GM12878 (cell line): ENCODE data around the gene METTL8. TPM values are rescaled to one million over a fixed set of nuclear protein-coding genes. Genes with fewer than 3 reads are reported as not detected.
A peak's percentile ranks its signal among the peaks of the same experiment; 100 is the strongest.

Experiments
- ATAC-seq: fragments of 200-7000 bp; cut with Tn5 transposase; 3 replicates; pipeline ENCODE4 v1.9.1; 2020; ENCODE audit warnings: mild to moderate bottlenecking, moderate library complexity
- BruUV-seq: library from RNA; stranded (reverse); fragments of 400-500 nt; replicated peaks from 2 replicates; lab custom pipeline; 2021; lab: Mats Ljungman, UMichigan
- CTCF ChIA-PET: fragments of 300-600 bp; sonication (Branson Sonifier 250); formaldehyde crosslinking; extraction: SDS; loops from one replicate; lab custom pipeline; 2021; ENCODE audit warnings: inconsistent platforms; lab: Yijun Ruan, JAX
- POLR2A ChIA-PET: fragments of 350-600 bp; formaldehyde crosslinking; extraction: SDS; loops from one replicate; lab custom pipeline; 2021; ENCODE audit warnings: inconsistent platforms; lab: Charles Lee
- RAD21 ChIA-PET: fragments of 300-600 bp; sonication (Branson Sonifier 250); formaldehyde crosslinking; loops from one replicate; lab custom pipeline; 2023; ENCODE audit warnings: antibody characterized with exemption; ENCODE audit not compliant: unreplicated experiment; lab: Charles Lee
- SMC1A ChIA-PET: fragments of 300-600 bp; sonication (Branson Sonifier 250); formaldehyde crosslinking; loops from one replicate; lab custom pipeline; 2023; ENCODE audit not compliant: unreplicated experiment, uncharacterized antibody; lab: Charles Lee
- DNase-seq: peaks from one replicate; pipeline ENCODE4 v3.0.0-alpha.2; 2011; ENCODE audit warnings: low read depth, low spot score
- FAIRE-seq: peaks from 3 replicates; lab custom pipeline; 2011; peaks lifted over from hg19 to GRCh38; lab: Jason Lieb, UNC
- H2AFZ ChIP-seq: 2 replicates; pipeline ENCODE4 v1.6.0; 2011; ENCODE audit warnings: low read depth, low read length, control low read depth; ENCODE audit not compliant: control insufficient read depth
- H3K27ac ChIP-seq: 2 replicates; pipeline ENCODE4 v1.5.1; 2011; ENCODE audit warnings: control low read depth; ENCODE audit not compliant: control insufficient read depth, insufficient read depth
- H3K27me3 ChIP-seq, 2 experiments: replicated peaks in 1 of 2; 2 replicates each; pipeline versions ENCODE4 v1.6.0 to v1.6.1; 2011; ENCODE audit warnings: low read length in 1 of 2; ENCODE audit not compliant: control insufficient read depth in 2 of 2, insufficient read depth in 2 of 2
- H3K36me3 ChIP-seq, 2 experiments: 2 replicates each; pipeline ENCODE4 v1.5.1; 2011; ENCODE audit warnings: low read length in 1 of 2; ENCODE audit not compliant: control insufficient read depth in 2 of 2, insufficient read depth in 2 of 2
- H3K4me1 ChIP-seq: 2 replicates; pipeline ENCODE4 v1.6.1; 2011; ENCODE audit warnings: mild to moderate bottlenecking, low read length, moderate library complexity, mixed read lengths; ENCODE audit not compliant: control insufficient read depth, insufficient read depth
- H3K4me2 ChIP-seq: 2 replicates; pipeline ENCODE4 v1.6.0; 2011; ENCODE audit warnings: control low read depth; ENCODE audit not compliant: control insufficient read depth, insufficient read depth
- H3K4me3 ChIP-seq: fragments of 200-600 bp; sonication (generic); 2 replicates; pipeline ENCODE4 v1.5.1; 2016
- H3K79me2 ChIP-seq: 2 replicates; pipeline ENCODE4 v1.6.0; 2011; ENCODE audit warnings: low read length; ENCODE audit not compliant: control insufficient read depth, insufficient read depth
- H3K9ac ChIP-seq: 2 replicates; pipeline ENCODE4 v1.8.0; 2011; ENCODE audit warnings: low read length, control low read depth, mixed read lengths; ENCODE audit not compliant: control insufficient read depth, insufficient read depth
- H3K9me3 ChIP-seq: replicated peaks from 3 replicates; pipeline ENCODE4 v1.5.1; 2011; ENCODE audit warnings: mild to moderate bottlenecking, low read length; ENCODE audit not compliant: control insufficient read depth, insufficient read depth
- H4K20me1 ChIP-seq: 2 replicates; pipeline ENCODE4 v1.6.0; 2011; ENCODE audit not compliant: control insufficient read depth, insufficient read depth
- ATF2 ChIP-seq: IDR thresholded peaks from 2 replicates; pipeline ENCODE4 v1.6.1; 2012; ENCODE audit warnings: low read length, inconsistent platforms
- E2F8 ChIP-seq: fragments of 450-650 bp; IDR thresholded peaks from 2 replicates; pipeline ENCODE4 v1.6.1; 2018; ENCODE audit warnings: mild to moderate bottlenecking, low read depth, moderate library complexity; ENCODE audit not compliant: partially characterized antibody
- IRF4 ChIP-seq: IDR thresholded peaks from 2 replicates; pipeline ENCODE4 v1.6.1; 2011; ENCODE audit warnings: low read depth, low read length
- JUNB ChIP-seq: IDR thresholded peaks from 2 replicates; pipeline ENCODE4 v1.6.1; 2016; ENCODE audit warnings: antibody characterized with exemption, mild to moderate bottlenecking
- MYB ChIP-seq: fragments of 150-350 bp; IDR thresholded peaks from 2 replicates; pipeline ENCODE4 v1.6.1; 2014; ENCODE audit warnings: mild to moderate bottlenecking, low read depth, low read length, borderline replicate concordance
- NFIC ChIP-seq: IDR thresholded peaks from 2 replicates; pipeline ENCODE4 v1.6.1; 2012; ENCODE audit warnings: low read depth, mild to moderate bottlenecking, inconsistent platforms, low read length, moderate library complexity
- NKRF ChIP-seq: fragments of 450-650 bp; conservative IDR thresholded peaks from 2 replicates; pipeline ENCODE4 v1.6.1; 2017; ENCODE audit warnings: mild to moderate bottlenecking, moderate library complexity
- POLR2AphosphoS5 ChIP-seq: IDR thresholded peaks from 2 replicates; pipeline ENCODE4 v1.6.1; 2011; ENCODE audit warnings: mild to moderate bottlenecking, low read length, inconsistent platforms
- RB1 ChIP-seq: fragments of 450-650 bp; formaldehyde crosslinking; IDR thresholded peaks from 2 replicates; pipeline ENCODE4 v1.6.1; 2017; ENCODE audit warnings: mild to moderate bottlenecking, borderline replicate concordance
- RFX5 ChIP-seq: IDR thresholded peaks from 2 replicates; pipeline ENCODE4 v1.6.1; 2011; ENCODE audit warnings: low read depth, low read length, improper control_type of control experiment
- RUNX3 ChIP-seq: IDR thresholded peaks from 2 replicates; pipeline ENCODE4 v1.6.1; 2012; ENCODE audit warnings: low read length, inconsistent platforms
- SPI1 ChIP-seq: IDR thresholded peaks from 2 replicates; pipeline ENCODE4 v1.6.1; 2011; ENCODE audit warnings: low read depth, mild to moderate bottlenecking, low read length, moderate library complexity, borderline replicate concordance; ENCODE audit not compliant: insufficient read depth
- YBX1 ChIP-seq: fragments of 450-650 bp; IDR thresholded peaks from 2 replicates; pipeline ENCODE4 v1.6.1; 2016; ENCODE audit warnings: antibody characterized with exemption
- ZNF217 ChIP-seq: fragments of 450-650 bp; IDR thresholded peaks from 2 replicates; pipeline ENCODE4 v1.6.1; 2017; ENCODE audit warnings: antibody characterized with exemption, mild to moderate bottlenecking
- WGBS: methylation state at CpG from one replicate; pipeline ENCODE4 v1.1.6; 2016; ENCODE audit warnings: low lambda C conversion rate; ENCODE audit not compliant: insufficient replicate concordance, insufficient coverage; ENCODE audit errors: missing lambda C conversion rate; 5-methylcytosine and 5-hydroxymethylcytosine counted together
- in situ Hi-C: fragments of 300-500 bp; cut with MboI; formaldehyde crosslinking; loops from 9 replicates; pipeline ENCODE4 v1.14.3; 2018; ENCODE audit warnings: mixed read lengths
- intact Hi-C: fragments of 100-400 bp; cut with micrococcal nuclease; formaldehyde crosslinking; loops from one replicate; pipeline ENCODE4 v1.14.2; 2022; ENCODE audit not compliant: unreplicated experiment
- polyA plus RNA-seq, 11 experiments: library from polyadenylated mRNA; depleted of rRNA in 4 of 11; unstranded in 6 of 11; stranded (reverse) in 5 of 11; fragments of >200 nt; fragmentation: Nextera tagmentation in 4 of 11; fragmentation: Illumina TruSeq in 1 of 11; extraction: Ambion mirVana in 4 of 11; extraction: Trizol in 1 of 11; gene quantifications; 1 replicate in 1 of 11; 2 replicates in 10 of 11; pipeline versions ENCODE4 v1.2.1 to v1.2.3, GENCODE V29; 2011 to 2016; ENCODE audit warnings: inconsistent platforms in 2 of 11, missing spikeins in 2 of 11, low read depth in 1 of 11
- total RNA-seq, 4 experiments: library from RNA; depleted of rRNA in 3 of 4; stranded (reverse); fragments of >200 nt in 3 of 4; fragmentation: Illumina TruSeq in 1 of 4; extraction: Trizol in 1 of 4; gene quantifications; 2 replicates each; pipeline versions ENCODE4 v1.2.1 to v1.2.3, GENCODE V29; 2013 to 2021

Gene METTL8
- total and polyA plus RNA-seq, 10 of the 15 experiments (the other 5 are each of a cell fraction or from before 2014, with no cell fraction given): 30.8 to 96.3 (median 51.5) TPM

- no peak for TF ChIP-seq YBX1
- TF ChIP-seq ATF2: peak; percentile 31; the same call in 1 of the 2 replicates
- no peak for TF ChIP-seq NKRF
- no peak for TF ChIP-seq RFX5
- no peak for TF ChIP-seq RB1
- TF ChIP-seq E2F8: no peak
- TF ChIP-seq SPI1: no peak
- no peak for TF ChIP-seq RUNX3
- TF ChIP-seq MYB: no peak
- TF ChIP-seq POLR2AphosphoS5: no peak
- 0 out of 2 replicates have a peak, but pooled peaks have one; percentile 17 for TF ChIP-seq JUNB
- peak; percentile 36; the same call in 1 of the 2 replicates for TF ChIP-seq IRF4
- TF ChIP-seq NFIC: 0 out of 2 replicates have a peak, but pooled peaks have one; percentile 30
- no peak for TF ChIP-seq ZNF217
- TF ChIP-seq, all 136 proteins: peak for 4
- Histone ChIP-seq H3K36me3 (peaks cover 0 to 7% of the 10 kb centered on the region in 2 experiments), H3K9ac (no peak overlapping the region), H3K4me1 (peaks cover 48% of the 10 kb centered on the region), H3K27ac (peak overlapping the region; percentile 93), H3K9me3 (peaks cover 26% of the 10 kb centered on the region), H3K4me2 (no peak overlapping the region), H3K79me2 (peaks cover 66% of the 10 kb centered on the region), H4K20me1 (no peaks in the 10 kb centered on the region), H2AFZ (no peak overlapping the region), H3K27me3 (no peaks in the 10 kb centered on the region), H3K4me3 (no peak overlapping the region; the same call in 1 of the 2 replicates)
- intact Hi-C loops: no loop called here
- DNase-seq (no peak), ATAC-seq (no peak; the same call in 1 of the 3 replicates), FAIRE-seq (no peak)
- no TSS peak for BruUV-seq
- ChIA-PET SMC1A (interaction anchor here (0.6 to 8.3 kb wide), 4 partner anchors 10 to 602 kb away, joined by 3 to 273 read pairs (median 36); no protein-coding TSS in a partner anchor), POLR2A (no interaction called here), CTCF (interaction anchor here (3.2 kb wide), 1 partner anchor 9 kb away, joined by 13 read pairs; no protein-coding TSS in a partner anchor), RAD21 (no interaction called here)
- 60% methylated on average over 2 of the region's 2 CpGs for WGBS
- in situ Hi-C loops: no loop called here
Observed at GRCh38 chr2:171404719-171405118, 29.1 kb downstream of the METTL8 start.
